ENCODE measurements around the gene PTP4A1. TPM values are rescaled to one million over a fixed set of nuclear protein-coding genes. Genes with fewer than 3 reads are reported as not detected.

The PTP4A1 gene
- polyA plus RNA-seq, 1 donor from 2014 or later = 57.6 TPM

GRCh38 chr6:63523630-63524029, 48.6 kb upstream of the PTP4A1 start:
- no peaks in the 10 kb centered on the region for H3K79me2 ChIP-seq (replicated peaks; ENCODE audit: insufficient read depth, low read length)
- H3K4me2 ChIP-seq (ENCODE audit: low read length) = no peak overlapping the region
- H3F3A ChIP-seq (ENCODE audit: insufficient read depth, low read length, poor library complexity, severe bottlenecking) = no peaks in the 10 kb centered on the region
- H3K4me3 ChIP-seq (ENCODE audit: low read length) = no peak overlapping the region
- H3K9me3 ChIP-seq (ENCODE audit: low read length) = no peaks in the 10 kb centered on the region
- H4K20me1 ChIP-seq (ENCODE audit: insufficient read depth) = no peaks in the 10 kb centered on the region
- no peaks in the 10 kb centered on the region for H3K27me3 ChIP-seq (ENCODE audit: insufficient read depth, low read depth, low read length)
- H3K9ac ChIP-seq (ENCODE audit: low read length) = no peak overlapping the region
- no peaks in the 10 kb centered on the region for H3K9me2 ChIP-seq (ENCODE audit: insufficient read depth, low read length)
- H3K36me3 ChIP-seq (ENCODE audit: insufficient read depth, low read length) = no peaks in the 10 kb centered on the region
- no peak overlapping the region for H3K27ac ChIP-seq (ENCODE audit: low read length)
- H2AFZ ChIP-seq (ENCODE audit: low read depth, low read length) = no peak overlapping the region
- TF ChIP-seq REST (IDR thresholded peaks at IDR 0.05; ENCODE audit: borderline replicate concordance) = no peak
- no peak for TF ChIP-seq TAF1 (IDR thresholded peaks at IDR 0.05; ENCODE audit: low read depth)
- TF ChIP-seq EZH2 (IDR thresholded peaks at IDR 0.05; ENCODE audit: borderline replicate concordance, insufficient read depth, low read length, poor library complexity, severe bottlenecking) = no peak
- TF ChIP-seq SMC3 (conservative IDR thresholded peaks at IDR 0.05; ENCODE audit: poor library complexity) = no peak
- TF ChIP-seq POLR2AphosphoS5 (IDR thresholded peaks at IDR 0.05) = no peak
- no peak for TF ChIP-seq CTCF (IDR thresholded peaks at IDR 0.05; ENCODE audit: poor library complexity, severe bottlenecking)

- H3K9me3 ChIP-seq (ENCODE audit: low read length) = no peaks in the 10 kb centered on the region
- no peaks in the 10 kb centered on the region for H3K36me3 ChIP-seq (ENCODE audit: insufficient read depth, low read length)
- TF ChIP-seq REST (IDR thresholded peaks at IDR 0.05; ENCODE audit: borderline replicate concordance) (no peak), CTCF (IDR thresholded peaks at IDR 0.05; ENCODE audit: poor library complexity, severe bottlenecking) (no peak), TAF1 (IDR thresholded peaks at IDR 0.05; ENCODE audit: low read depth) (no peak), MXI1 (conservative IDR thresholded peaks at IDR 0.05; ENCODE audit: poor library complexity, severe bottlenecking) (no peak), POLR2AphosphoS5 (IDR thresholded peaks at IDR 0.05) (no peak), EP300 (conservative IDR thresholded peaks at IDR 0.05; ENCODE audit: poor library complexity, severe bottlenecking) (no peak), RAD21 (conservative IDR thresholded peaks at IDR 0.05) (no peak), SMC3 (conservative IDR thresholded peaks at IDR 0.05; ENCODE audit: poor library complexity) (no peak), EZH2 (IDR thresholded peaks at IDR 0.05; ENCODE audit: borderline replicate concordance, insufficient read depth, low read length, poor library complexity, severe bottlenecking) (no peak)
- no peaks in the 10 kb centered on the region for H3K9me2 ChIP-seq (ENCODE audit: insufficient read depth, low read length)
- H4K20me1 ChIP-seq (ENCODE audit: insufficient read depth) = no peaks in the 10 kb centered on the region
- no peak overlapping the region for H2AFZ ChIP-seq (ENCODE audit: low read depth, low read length)
- no peaks in the 10 kb centered on the region for H3F3A ChIP-seq (ENCODE audit: insufficient read depth, low read length, poor library complexity, severe bottlenecking)
- no peak overlapping the region for H3K27ac ChIP-seq (ENCODE audit: low read length)
- no peaks in the 10 kb centered on the region for H3K79me2 ChIP-seq (replicated peaks; ENCODE audit: insufficient read depth, low read length)
- no peak overlapping the region for H3K4me2 ChIP-seq (ENCODE audit: low read length)
- H3K27me3 ChIP-seq (ENCODE audit: insufficient read depth, low read depth, low read length) = no peaks in the 10 kb centered on the region
- no peak overlapping the region for H3K9ac ChIP-seq (ENCODE audit: low read length)
- no peak overlapping the region for H3K4me3 ChIP-seq (ENCODE audit: low read length)
Measured at GRCh38 chr6:63525186-63525878, 46.9 kb upstream of the PTP4A1 start.

Measured in neural cell (in vitro differentiated cells).